BLaER1 (cell line): ENCODE results near the gene QRFP.

ENCODE experiments used
- H3K27ac ChIP-seq: shearing (Covaris generic); formaldehyde crosslinking; 2 replicates; pipeline ENCODE4 v1.8.1; 2022
- H3K27me3 ChIP-seq: shearing (Covaris generic); formaldehyde crosslinking; 2 replicates; pipeline ENCODE4 v1.8.1; 2022
- H3K36me3 ChIP-seq: shearing (Covaris generic); formaldehyde crosslinking; 2 replicates; pipeline ENCODE4 v1.8.1; 2022
- H3K4me1 ChIP-seq: shearing (Covaris generic); formaldehyde crosslinking; 2 replicates; pipeline ENCODE4 v1.8.1; 2022
- H3K4me2 ChIP-seq: shearing (Covaris generic); formaldehyde crosslinking; 2 replicates; pipeline ENCODE4 v1.8.1; 2022
- H3K4me3 ChIP-seq: shearing (Covaris generic); formaldehyde crosslinking; 2 replicates; pipeline ENCODE4 v1.8.1; 2022
- H3K9ac ChIP-seq: shearing (Covaris generic); formaldehyde crosslinking; 2 replicates; pipeline ENCODE4 v1.8.1; 2022
- H3K9me3 ChIP-seq: shearing (Covaris generic); formaldehyde crosslinking; 2 replicates; pipeline ENCODE4 v1.8.1; 2022
- H4K20me1 ChIP-seq: shearing (Covaris generic); formaldehyde crosslinking; 2 replicates; pipeline ENCODE4 v1.8.1; 2022
- Cebpa-rat ChIP-seq: shearing (Covaris generic); IDR thresholded peaks from 2 replicates; pipeline ENCODE4 v1.8.1; 2022

QRFP gene

GRCh38 chr9:130874783-130875182 is 21.8 kb downstream of the QRFP start:
- no peaks in the 10 kb centered on the region for H3K9me3 ChIP-seq
- peaks cover 99% of the 10 kb centered on the region for H3K36me3 ChIP-seq
- TF ChIP-seq Cebpa-rat = no peak
- H3K4me1 ChIP-seq = peaks cover under 1% of the 10 kb centered on the region; the same call in 1 of the 2 replicates
- peaks cover 89% of the 10 kb centered on the region for H4K20me1 ChIP-seq
- H3K27ac ChIP-seq = no peak overlapping the region
- no peaks in the 10 kb centered on the region for H3K27me3 ChIP-seq
- H3K9ac ChIP-seq = no peak overlapping the region
- no peak overlapping the region for H3K4me2 ChIP-seq
- H3K4me3 ChIP-seq = no peak overlapping the region

GRCh38 chr9:130873966-130874365 is 22.6 kb downstream of the QRFP start:
- Histone ChIP-seq H3K4me2 (no peak overlapping the region), H3K9ac (no peak overlapping the region), H3K36me3 (peaks cover 99% of the 10 kb centered on the region), H3K9me3 (no peaks in the 10 kb centered on the region), H3K4me1 (peaks cover 7% of the 10 kb centered on the region; the same call in 1 of the 2 replicates), H3K27ac (no peak overlapping the region), H3K27me3 (no peaks in the 10 kb centered on the region), H4K20me1 (peaks cover 91% of the 10 kb centered on the region), H3K4me3 (no peak overlapping the region)
- TF ChIP-seq Cebpa-rat = no peak

- H3K4me1 ChIP-seq = peaks cover 7% of the 10 kb centered on the region; the same call in 1 of the 2 replicates
- H3K4me3 ChIP-seq = no peak overlapping the region
- no peak overlapping the region for H3K9ac ChIP-seq
- no peaks in the 10 kb centered on the region for H3K27me3 ChIP-seq
- H3K27ac ChIP-seq = no peak overlapping the region
- H3K9me3 ChIP-seq = no peaks in the 10 kb centered on the region
- H3K4me2 ChIP-seq = no peak overlapping the region
- peaks cover 99% of the 10 kb centered on the region for H3K36me3 ChIP-seq
- peaks cover 96% of the 10 kb centered on the region for H4K20me1 ChIP-seq
- TF ChIP-seq Cebpa-rat = no peak
Measured at GRCh38 chr9:130872912-130873503, 23.6 kb downstream of the QRFP start.

GRCh38 chr9:130872508-130872907 is 24.1 kb downstream of the QRFP start:
- no peak for TF ChIP-seq Cebpa-rat
- Histone ChIP-seq H3K27me3 (no peaks in the 10 kb centered on the region), H3K9me3 (no peaks in the 10 kb centered on the region), H3K9ac (no peak overlapping the region), H3K4me1 (peaks cover 7% of the 10 kb centered on the region; the same call in 1 of the 2 replicates), H3K36me3 (peaks cover 97% of the 10 kb centered on the region), H3K4me2 (no peak overlapping the region), H3K27ac (no peak overlapping the region), H4K20me1 (peaks cover 99% of the 10 kb centered on the region), H3K4me3 (no peak overlapping the region)

GRCh38 chr9:130872093-130872492 is 24.5 kb downstream of the QRFP start:
- no peaks in the 10 kb centered on the region for H3K9me3 ChIP-seq
- H3K27me3 ChIP-seq = no peaks in the 10 kb centered on the region
- H3K4me3 ChIP-seq = no peak overlapping the region
- H3K27ac ChIP-seq = no peak overlapping the region
- no peak overlapping the region for H3K4me2 ChIP-seq
- H3K9ac ChIP-seq = no peak overlapping the region
- H4K20me1 ChIP-seq = peaks cover 99% of the 10 kb centered on the region
- peaks cover 97% of the 10 kb centered on the region for H3K36me3 ChIP-seq
- TF ChIP-seq Cebpa-rat = no peak
- H3K4me1 ChIP-seq = peaks cover 7% of the 10 kb centered on the region; the same call in 1 of the 2 replicates

GRCh38 chr9:130871395-130872062 is 25.1 kb downstream of the QRFP start:
- Histone ChIP-seq H3K9ac (0 out of 2 replicates have a peak overlapping the region, but pooled peaks have one; percentile 23), H4K20me1 (peaks cover 99% of the 10 kb centered on the region), H3K4me2 (no peak overlapping the region), H3K36me3 (peaks cover 97% of the 10 kb centered on the region), H3K27me3 (no peaks in the 10 kb centered on the region), H3K4me3 (no peak overlapping the region), H3K9me3 (no peaks in the 10 kb centered on the region), H3K4me1 (peaks cover 7% of the 10 kb centered on the region; the same call in 1 of the 2 replicates), H3K27ac (no peak overlapping the region)
- no peak for TF ChIP-seq Cebpa-rat

- Histone ChIP-seq H3K9me3 (no peaks in the 10 kb centered on the region), H3K27me3 (no peaks in the 10 kb centered on the region), H3K4me2 (no peak overlapping the region), H3K4me3 (no peak overlapping the region), H3K36me3 (peaks cover 96% of the 10 kb centered on the region), H4K20me1 (peaks cover 99% of the 10 kb centered on the region), H3K27ac (no peak overlapping the region), H3K9ac (no peak overlapping the region), H3K4me1 (peaks cover 7% of the 10 kb centered on the region; the same call in 1 of the 2 replicates)
- TF ChIP-seq Cebpa-rat = no peak
Measured at GRCh38 chr9:130870491-130871381, 25.9 kb downstream of the QRFP start.

GRCh38 chr9:130869250-130869649 is 27.4 kb downstream of the QRFP start:
- H3K27ac ChIP-seq = no peak overlapping the region
- no peak overlapping the region for H3K4me2 ChIP-seq
- no peak overlapping the region for H3K9ac ChIP-seq
- H4K20me1 ChIP-seq = peaks cover 99% of the 10 kb centered on the region
- H3K27me3 ChIP-seq = no peaks in the 10 kb centered on the region
- H3K4me1 ChIP-seq = peaks cover 7% of the 10 kb centered on the region; the same call in 1 of the 2 replicates
- H3K9me3 ChIP-seq = no peaks in the 10 kb centered on the region
- no peak overlapping the region for H3K4me3 ChIP-seq
- peaks cover 96% of the 10 kb centered on the region for H3K36me3 ChIP-seq
- no peak for TF ChIP-seq Cebpa-rat

GRCh38 chr9:130868230-130868629 is 28.4 kb downstream of the QRFP start:
- no peak overlapping the region for H3K27ac ChIP-seq
- TF ChIP-seq Cebpa-rat = no peak
- H3K27me3 ChIP-seq = no peaks in the 10 kb centered on the region
- peaks cover 7% of the 10 kb centered on the region; the same call in 1 of the 2 replicates for H3K4me1 ChIP-seq
- H3K9me3 ChIP-seq = no peaks in the 10 kb centered on the region
- H3K4me2 ChIP-seq = no peak overlapping the region
- H3K9ac ChIP-seq = no peak overlapping the region
- H4K20me1 ChIP-seq = peaks cover 100% of the 10 kb centered on the region
- peaks cover 96% of the 10 kb centered on the region for H3K36me3 ChIP-seq
- no peak overlapping the region for H3K4me3 ChIP-seq
